GM21825 (cell line): ENCODE measurements around the gene GRIK4.

Experiments
- ATAC-seq: cut with Tn5 transposase; IDR thresholded peaks from one replicate; pipeline ENCODE4 v1.9.1; 2021; ENCODE audit warnings: mild to moderate bottlenecking, moderate library complexity; ENCODE audit not compliant: unreplicated experiment

GRIK4 gene

GRCh38 chr11:120659076-120659475 is 147.5 kb downstream of the GRIK4 start:
- ATAC-seq = no peak

DNA sequence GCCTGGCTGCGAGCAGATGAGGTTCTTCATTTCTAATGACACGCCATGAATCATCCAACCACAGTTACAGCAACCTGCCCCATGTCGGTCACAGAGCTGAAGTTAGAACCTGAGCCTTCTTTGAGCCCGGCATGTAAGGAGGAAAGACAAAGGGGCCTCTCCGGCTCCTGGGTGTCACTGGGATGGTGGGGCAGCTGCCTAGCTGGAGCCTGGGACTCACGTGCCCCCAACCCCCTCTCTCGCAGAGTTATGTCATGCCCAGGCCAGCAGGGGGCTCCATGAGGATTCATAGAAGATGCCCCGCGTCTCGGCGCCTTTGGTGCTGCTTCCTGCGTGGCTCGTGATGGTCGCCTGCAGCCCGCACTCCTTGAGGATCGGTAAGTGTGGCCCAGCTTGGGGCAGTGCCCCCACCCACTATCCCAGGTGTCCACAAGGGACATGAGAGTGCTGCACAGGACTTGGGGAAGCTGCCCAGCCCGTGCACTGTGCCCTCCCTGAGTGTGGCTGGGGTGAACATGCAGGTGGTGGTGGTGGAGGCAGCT is 148.5 kb downstream of the GRIK4 start:
- ATAC-seq = no peak

DNA sequence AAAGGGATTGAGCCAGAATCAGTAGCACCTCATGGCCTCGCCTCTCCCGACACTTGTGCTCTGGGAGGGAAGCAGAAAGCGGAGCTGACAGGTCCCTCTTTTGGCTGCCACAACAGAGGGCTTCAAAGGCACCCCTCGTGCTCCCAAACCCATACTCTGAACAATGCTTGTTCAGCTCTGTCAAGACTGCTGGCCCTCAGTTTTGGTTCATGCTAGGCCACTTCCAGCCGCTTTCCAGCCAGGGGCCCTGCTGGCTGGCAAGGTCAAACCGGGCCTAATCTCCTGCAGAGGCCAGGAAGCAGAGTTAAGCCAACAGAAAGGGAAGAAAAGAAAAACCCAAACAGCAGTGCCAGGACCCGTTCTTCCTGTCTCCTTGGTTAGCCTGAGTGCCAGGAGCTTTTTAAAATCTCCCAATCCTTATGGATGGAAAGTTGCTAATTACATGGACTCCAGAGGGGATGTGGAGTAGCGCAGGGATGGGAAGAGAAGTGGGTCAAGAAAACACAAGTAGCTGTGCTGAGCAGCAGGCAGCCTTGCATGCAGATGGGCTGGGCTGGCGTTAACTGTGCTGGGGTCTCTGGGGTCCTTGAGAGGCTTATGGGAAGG is 150.6 kb downstream of the GRIK4 start:
- no peak for ATAC-seq

DNA sequence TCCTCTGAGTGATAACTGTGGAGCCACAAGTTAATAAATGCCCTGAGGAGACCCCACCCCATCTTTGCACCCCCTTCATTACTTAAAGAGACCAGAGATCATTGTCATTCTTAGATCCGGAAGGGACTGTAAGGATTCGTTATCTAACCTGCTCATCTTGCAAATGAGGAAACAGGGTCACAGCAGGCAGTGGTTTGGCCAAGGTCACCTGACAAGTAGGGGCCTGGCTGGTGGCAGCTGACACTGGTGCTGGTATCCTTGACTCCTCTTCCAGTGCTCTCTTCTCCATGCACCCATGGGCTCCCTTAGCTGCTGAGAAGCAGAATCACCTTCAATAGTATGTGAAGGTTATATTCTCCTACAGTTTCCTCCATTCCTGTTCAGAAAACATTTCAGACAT is 151.6 kb downstream of the GRIK4 start:
- no peak for ATAC-seq

DNA sequence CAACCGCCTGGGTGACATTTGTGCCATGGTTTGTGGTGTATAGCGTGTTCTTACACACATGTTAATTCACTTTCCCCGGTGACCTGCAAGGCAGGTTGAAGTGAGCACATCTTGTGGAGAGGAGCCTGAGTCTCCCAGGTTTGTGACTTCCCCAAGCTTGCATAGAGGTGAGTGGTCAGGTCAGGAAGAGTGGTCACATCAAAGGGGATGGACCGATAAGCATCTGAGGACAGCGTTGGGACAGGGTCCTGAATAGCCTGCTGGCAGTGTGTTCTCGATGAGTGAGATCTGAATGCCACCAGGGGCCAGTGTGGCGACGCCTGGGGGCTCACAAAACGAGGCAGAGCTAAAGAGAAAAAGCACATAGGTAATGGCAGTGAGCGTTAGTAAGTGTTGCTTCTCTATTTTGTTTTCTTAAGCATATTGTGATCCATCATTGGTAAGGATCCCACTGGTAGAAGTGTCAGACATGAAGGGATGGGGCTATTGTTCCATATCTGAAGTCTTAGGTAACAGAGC is 154.6 kb downstream of the GRIK4 start:
- ATAC-seq = no peak

DNA sequence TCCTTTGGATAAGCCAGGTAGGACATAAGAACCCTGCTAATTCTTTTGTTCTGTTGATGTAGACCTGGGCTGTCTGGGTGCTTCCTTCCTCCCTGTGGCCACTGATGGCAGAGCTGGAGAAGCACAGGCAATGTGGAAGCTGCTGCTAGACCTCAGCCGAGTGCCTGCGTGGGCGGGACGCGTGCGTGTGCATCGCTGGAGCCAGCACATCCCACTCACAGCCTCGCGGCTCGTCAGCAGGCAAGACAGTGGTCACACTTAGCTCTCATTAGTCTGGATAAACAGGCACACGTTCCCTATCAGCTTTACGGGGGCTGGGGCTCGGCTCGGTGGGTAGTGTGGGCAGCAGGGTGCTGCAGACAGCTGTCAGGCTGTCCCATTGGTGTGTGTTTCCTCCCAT is 155.7 kb downstream of the GRIK4 start:
- ATAC-seq = no peak

GRCh38 chr11:120667934-120668333 is 156.4 kb downstream of the GRIK4 start:
- ATAC-seq = no peak

DNA sequence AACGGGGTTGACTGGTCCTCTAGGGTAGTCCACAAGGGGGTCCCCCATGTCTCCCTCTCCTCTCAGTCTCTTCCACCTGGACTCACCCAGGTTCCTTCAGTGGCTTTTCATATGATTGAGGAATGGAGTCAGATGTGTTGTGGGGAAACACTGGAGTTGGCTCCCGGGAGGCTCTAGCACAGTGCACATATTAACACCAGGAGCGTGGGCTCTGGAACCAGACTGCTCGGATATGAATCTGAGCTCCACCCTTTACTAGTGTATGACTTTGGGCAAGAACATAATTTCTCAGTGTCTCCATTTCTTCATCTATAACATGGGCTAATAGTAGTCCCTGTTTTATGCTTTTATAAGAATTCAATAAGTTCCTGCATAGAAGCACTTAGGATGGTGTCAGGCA is 157.0 kb downstream of the GRIK4 start:
- ATAC-seq = no peak

DNA sequence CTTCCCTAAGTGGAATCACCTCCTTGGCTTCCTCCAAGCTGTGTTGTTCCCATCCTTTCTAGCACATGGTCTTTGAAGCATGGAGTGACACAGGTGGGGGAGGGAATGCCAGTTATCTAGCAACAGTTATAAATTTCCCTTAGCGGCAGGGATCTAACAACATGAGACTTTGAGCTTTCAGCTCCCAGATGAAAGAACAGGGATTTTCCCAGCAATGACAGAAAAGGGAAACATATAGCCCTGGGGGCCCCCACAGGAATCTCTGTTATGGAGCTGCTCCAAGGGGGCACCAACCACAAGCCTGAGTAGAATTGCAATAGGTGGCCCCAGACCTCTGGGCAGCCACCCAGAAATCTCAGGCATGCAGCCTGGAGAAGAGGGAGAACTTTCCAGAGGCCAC is 163.0 kb downstream of the GRIK4 start:
- no peak for ATAC-seq

GRCh38 chr11:120675171-120675570 is 163.6 kb downstream of the GRIK4 start:
- ATAC-seq = no peak

GRCh38 chr11:120676991-120677390 is 165.4 kb downstream of the GRIK4 start:
- no peak for ATAC-seq

DNA sequence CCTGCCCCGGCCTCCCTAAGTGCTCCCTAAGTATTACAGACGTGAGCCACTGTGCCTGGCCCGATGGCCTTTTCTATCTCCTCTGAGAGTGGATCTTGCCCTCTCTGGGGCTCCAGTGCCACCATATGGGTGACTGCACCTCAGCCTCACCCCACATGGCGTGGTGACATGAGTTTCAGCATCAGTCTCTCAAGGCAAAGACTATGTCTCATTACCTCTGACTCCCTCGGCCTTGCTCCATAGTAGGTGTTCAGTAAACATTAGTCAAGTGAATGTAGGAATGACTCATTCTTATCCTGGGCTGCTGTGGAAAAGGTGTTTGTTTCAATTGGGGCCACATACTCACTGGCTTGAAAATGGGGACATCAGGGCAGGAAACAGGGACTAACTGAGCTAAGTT is 168.8 kb downstream of the GRIK4 start:
- no peak for ATAC-seq

DNA sequence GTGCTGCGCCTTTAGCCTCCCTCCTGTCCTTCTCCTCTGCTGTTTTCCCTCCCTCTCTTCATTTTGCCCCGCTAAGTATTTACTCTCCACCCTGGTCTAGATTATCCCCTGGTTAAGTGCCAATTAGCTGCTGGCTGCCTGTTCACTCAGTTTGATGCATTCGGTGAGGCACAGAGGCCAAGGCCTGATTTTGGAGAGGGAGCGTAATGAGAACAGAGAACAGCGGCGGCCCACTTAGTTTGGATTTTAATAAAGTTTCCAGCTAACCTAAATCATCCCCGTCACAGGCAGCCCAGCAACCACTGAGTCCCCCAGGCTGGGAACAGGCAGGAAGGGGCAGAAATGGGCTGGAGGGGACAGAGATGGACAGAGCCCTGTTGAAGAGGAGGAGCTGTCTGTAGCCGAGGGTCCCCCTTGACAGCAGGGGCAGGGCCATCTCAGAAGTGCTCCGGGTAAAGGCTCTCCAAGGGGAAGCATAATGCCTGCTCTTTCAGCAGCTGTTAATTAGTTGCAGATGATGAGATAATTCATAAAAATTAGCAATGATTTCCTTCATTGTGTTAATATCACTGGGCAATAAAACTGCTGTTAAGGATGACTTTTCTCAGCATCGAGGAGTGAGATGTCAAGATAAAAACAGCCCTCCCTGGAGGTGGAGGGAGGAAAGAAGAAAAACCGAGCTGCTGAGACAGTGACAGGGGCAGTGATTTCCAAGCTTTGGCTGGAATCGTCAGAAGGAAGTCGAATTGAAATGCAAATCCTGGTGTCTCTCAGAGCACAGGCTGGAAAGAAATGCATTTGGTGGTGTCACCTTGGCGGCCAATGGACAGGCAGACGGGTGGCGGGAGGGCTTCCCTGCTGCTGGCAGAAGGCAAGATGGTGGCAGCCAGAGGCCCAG is 170.1 kb downstream of the GRIK4 start:
- ATAC-seq = no peak

- no peak for ATAC-seq
Measured at GRCh38 chr11:120682332-120682649, 170.7 kb downstream of the GRIK4 start.

DNA sequence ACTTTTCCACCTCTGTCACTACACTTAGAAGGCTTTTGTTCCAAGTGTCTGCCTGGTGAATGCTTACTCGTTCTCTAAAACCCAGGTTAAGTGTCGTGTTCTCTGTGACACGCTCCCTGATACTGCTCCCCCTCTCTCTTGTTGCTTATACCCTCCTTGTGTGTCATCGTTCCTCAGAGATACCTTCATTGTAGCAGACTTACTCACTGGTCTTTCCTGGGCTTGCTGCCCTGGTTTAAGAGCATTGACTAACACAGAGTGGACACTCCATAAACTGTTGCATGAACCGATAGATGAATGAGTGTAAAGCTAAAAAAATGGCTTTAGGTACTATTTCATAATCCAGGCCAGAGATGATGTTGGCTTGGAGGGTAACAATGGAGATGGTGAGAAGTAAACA is 171.3 kb downstream of the GRIK4 start:
- no peak for ATAC-seq

DNA sequence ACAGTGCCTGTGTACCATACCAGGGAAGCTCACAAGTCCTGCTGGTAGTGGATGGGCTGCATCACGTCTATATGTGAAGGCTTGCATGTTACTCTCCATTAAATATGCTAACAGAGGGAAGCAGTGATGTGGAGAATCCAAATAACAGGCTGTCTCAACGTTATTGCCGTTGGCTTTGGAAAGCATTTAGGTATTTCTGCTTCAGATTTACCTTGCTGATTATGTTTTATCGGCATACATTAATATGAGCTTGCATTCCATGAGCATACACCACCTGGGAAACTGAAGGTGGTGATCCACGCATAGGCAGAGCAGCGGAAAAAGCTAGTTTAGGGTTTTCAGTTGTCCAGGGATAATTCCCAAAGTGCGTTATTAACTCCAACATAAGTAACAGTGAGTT is 175.0 kb downstream of the GRIK4 start:
- no peak for ATAC-seq

DNA sequence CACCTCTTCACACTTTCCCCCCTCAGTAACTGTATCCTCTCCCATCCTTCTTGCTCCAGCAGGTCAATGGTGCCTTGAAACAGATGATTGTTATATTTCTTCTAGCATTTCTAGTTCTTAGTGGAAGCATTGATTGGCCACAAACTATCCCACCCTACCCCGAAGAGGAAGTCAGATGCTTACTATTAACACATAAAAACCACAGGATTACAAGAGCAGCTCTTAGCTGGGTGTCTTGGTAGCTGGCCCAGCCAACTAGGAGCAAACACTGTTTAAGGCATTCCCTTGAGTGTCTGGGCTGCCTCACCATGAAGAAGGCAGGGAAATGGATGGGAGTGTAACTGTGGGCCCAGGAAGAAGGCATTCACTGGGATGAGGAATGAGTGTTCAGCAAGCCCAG is 176.6 kb downstream of the GRIK4 start:
- no peak for ATAC-seq

- no peak for ATAC-seq
Measured at GRCh38 chr11:120689596-120690275, 178.2 kb downstream of the GRIK4 start.

- no peak for ATAC-seq
Measured at GRCh38 chr11:120690406-120690805, 178.9 kb downstream of the GRIK4 start.

GRCh38 chr11:120694726-120695125 is 183.2 kb downstream of the GRIK4 start:
- ATAC-seq = no peak

DNA sequence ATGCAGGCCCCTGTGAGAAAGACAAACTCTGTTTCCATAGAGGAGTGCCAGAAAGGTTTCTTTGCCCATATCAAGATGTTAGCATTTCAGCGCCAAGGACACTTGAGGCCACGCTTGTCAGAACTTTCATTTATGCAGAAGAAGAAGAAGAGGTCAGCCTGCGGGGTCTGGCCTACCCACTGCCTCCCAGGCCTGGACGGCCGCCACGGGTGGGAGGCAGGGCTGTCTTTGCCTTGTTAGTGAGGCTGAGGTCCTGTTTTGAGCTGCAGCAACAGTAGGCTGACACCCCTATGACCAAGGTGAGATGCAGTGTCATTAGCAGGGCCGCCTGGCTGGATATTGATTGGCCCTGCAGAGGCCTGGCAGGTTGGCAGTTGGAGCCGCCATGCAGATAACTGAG is 183.9 kb downstream of the GRIK4 start:
- ATAC-seq = no peak

DNA sequence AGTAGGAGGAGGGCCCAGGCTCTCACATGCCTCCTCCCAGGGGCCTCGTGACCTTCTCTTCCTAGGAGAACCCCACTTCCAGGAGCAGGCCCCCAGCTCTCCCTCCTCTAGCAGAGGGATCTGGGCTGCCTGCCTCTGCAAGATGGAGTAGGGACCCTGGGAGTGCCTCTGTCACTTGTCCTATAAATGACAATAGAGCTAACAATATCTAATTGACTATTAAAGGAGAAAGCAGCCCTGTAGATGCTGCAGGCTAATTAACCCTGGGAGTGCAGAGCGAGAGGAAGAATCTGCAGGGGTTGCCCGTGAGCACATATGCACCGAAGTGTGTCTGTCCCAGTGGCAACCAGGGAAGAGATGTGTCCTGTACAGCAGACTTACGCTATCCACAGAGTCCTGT is 184.4 kb downstream of the GRIK4 start:
- no peak for ATAC-seq
